GM12878 (cell line): Measurements from ENCODE around the gene MYO7B. TPM values are rescaled to one million over a fixed set of nuclear protein-coding genes. Genes with fewer than 3 reads are reported as not detected.

Experiments used
- ATAC-seq: fragments of 200-7000 bp; cut with Tn5 transposase; 3 replicates; pipeline ENCODE4 v1.9.1; 2020; ENCODE audit warnings: mild to moderate bottlenecking, moderate library complexity
- BruUV-seq: library from RNA; stranded (reverse); fragments of 400-500 nt; replicated peaks from 2 replicates; lab custom pipeline; 2021; lab: Mats Ljungman, UMichigan
- CTCF ChIA-PET: fragments of 300-600 bp; sonication (Branson Sonifier 250); formaldehyde crosslinking; extraction: SDS; loops from one replicate; lab custom pipeline; 2021; ENCODE audit warnings: inconsistent platforms; lab: Yijun Ruan, JAX
- POLR2A ChIA-PET: fragments of 350-600 bp; formaldehyde crosslinking; extraction: SDS; loops from one replicate; lab custom pipeline; 2021; ENCODE audit warnings: inconsistent platforms; lab: Charles Lee
- RAD21 ChIA-PET: fragments of 300-600 bp; sonication (Branson Sonifier 250); formaldehyde crosslinking; loops from one replicate; lab custom pipeline; 2023; ENCODE audit warnings: antibody characterized with exemption; ENCODE audit not compliant: unreplicated experiment; lab: Charles Lee
- SMC1A ChIA-PET: fragments of 300-600 bp; sonication (Branson Sonifier 250); formaldehyde crosslinking; loops from one replicate; lab custom pipeline; 2023; ENCODE audit not compliant: unreplicated experiment, uncharacterized antibody; lab: Charles Lee
- DNase-seq: peaks from one replicate; pipeline ENCODE4 v3.0.0-alpha.2; 2011; ENCODE audit warnings: low read depth, low spot score
- FAIRE-seq: peaks from 3 replicates; lab custom pipeline; 2011; peaks lifted over from hg19 to GRCh38; lab: Jason Lieb, UNC
- H2AFZ ChIP-seq: 2 replicates; pipeline ENCODE4 v1.6.0; 2011; ENCODE audit warnings: low read depth, low read length, control low read depth; ENCODE audit not compliant: control insufficient read depth
- H3K27ac ChIP-seq: 2 replicates; pipeline ENCODE4 v1.5.1; 2011; ENCODE audit warnings: control low read depth; ENCODE audit not compliant: control insufficient read depth, insufficient read depth
- H3K27me3 ChIP-seq, 2 experiments: replicated peaks in 1 of 2; 2 replicates each; pipeline versions ENCODE4 v1.6.0 to v1.6.1; 2011; ENCODE audit warnings: low read length in 1 of 2; ENCODE audit not compliant: control insufficient read depth in 2 of 2, insufficient read depth in 2 of 2
- H3K36me3 ChIP-seq, 2 experiments: 2 replicates each; pipeline ENCODE4 v1.5.1; 2011; ENCODE audit warnings: low read length in 1 of 2; ENCODE audit not compliant: control insufficient read depth in 2 of 2, insufficient read depth in 2 of 2
- H3K4me1 ChIP-seq: 2 replicates; pipeline ENCODE4 v1.6.1; 2011; ENCODE audit warnings: mild to moderate bottlenecking, low read length, moderate library complexity, mixed read lengths; ENCODE audit not compliant: control insufficient read depth, insufficient read depth
- H3K4me2 ChIP-seq: 2 replicates; pipeline ENCODE4 v1.6.0; 2011; ENCODE audit warnings: control low read depth; ENCODE audit not compliant: control insufficient read depth, insufficient read depth
- H3K4me3 ChIP-seq: fragments of 200-600 bp; sonication (generic); 2 replicates; pipeline ENCODE4 v1.5.1; 2016
- H3K79me2 ChIP-seq: 2 replicates; pipeline ENCODE4 v1.6.0; 2011; ENCODE audit warnings: low read length; ENCODE audit not compliant: control insufficient read depth, insufficient read depth
- H3K9ac ChIP-seq: 2 replicates; pipeline ENCODE4 v1.8.0; 2011; ENCODE audit warnings: low read length, control low read depth, mixed read lengths; ENCODE audit not compliant: control insufficient read depth, insufficient read depth
- H3K9me3 ChIP-seq: replicated peaks from 3 replicates; pipeline ENCODE4 v1.5.1; 2011; ENCODE audit warnings: mild to moderate bottlenecking, low read length; ENCODE audit not compliant: control insufficient read depth, insufficient read depth
- H4K20me1 ChIP-seq: 2 replicates; pipeline ENCODE4 v1.6.0; 2011; ENCODE audit not compliant: control insufficient read depth, insufficient read depth
- FOXK2 ChIP-seq: fragments of 450-650 bp; IDR thresholded peaks from 2 replicates; pipeline ENCODE4 v1.6.1; 2017; ENCODE audit warnings: mild to moderate bottlenecking, moderate library complexity
- MXI1 ChIP-seq: fragments of 150-350 bp; IDR thresholded peaks from 2 replicates; pipeline ENCODE4 v1.6.1; 2011; ENCODE audit warnings: low read depth, mild to moderate bottlenecking, inconsistent platforms, low read length, improper control_type of control experiment
- NFIC ChIP-seq: IDR thresholded peaks from 2 replicates; pipeline ENCODE4 v1.6.1; 2012; ENCODE audit warnings: low read depth, mild to moderate bottlenecking, inconsistent platforms, low read length, moderate library complexity
- NR2C1 ChIP-seq: fragments of 450-650 bp; IDR thresholded peaks from 2 replicates; pipeline ENCODE4 v1.6.1; 2017; ENCODE audit warnings: antibody characterized with exemption, mild to moderate bottlenecking, moderate library complexity
- PAX5 ChIP-seq: IDR thresholded peaks from 2 replicates; pipeline ENCODE4 v1.6.1; 2011; ENCODE audit warnings: low read depth, low read length, borderline replicate concordance
- RBBP5 ChIP-seq: fragments of 200-600 bp; sonication (generic); conservative IDR thresholded peaks from 2 replicates; pipeline ENCODE4 v1.6.1; 2016
- WGBS: methylation state at CpG from one replicate; pipeline ENCODE4 v1.1.6; 2016; ENCODE audit warnings: low lambda C conversion rate; ENCODE audit not compliant: insufficient replicate concordance, insufficient coverage; ENCODE audit errors: missing lambda C conversion rate; 5-methylcytosine and 5-hydroxymethylcytosine counted together
- in situ Hi-C: fragments of 300-500 bp; cut with MboI; formaldehyde crosslinking; loops from 9 replicates; pipeline ENCODE4 v1.14.3; 2018; ENCODE audit warnings: mixed read lengths
- intact Hi-C: fragments of 100-400 bp; cut with micrococcal nuclease; formaldehyde crosslinking; loops from one replicate; pipeline ENCODE4 v1.14.2; 2022; ENCODE audit not compliant: unreplicated experiment
- polyA plus RNA-seq, 11 experiments: library from polyadenylated mRNA; depleted of rRNA in 4 of 11; unstranded in 6 of 11; stranded (reverse) in 5 of 11; fragments of >200 nt; fragmentation: Nextera tagmentation in 4 of 11; fragmentation: Illumina TruSeq in 1 of 11; extraction: Ambion mirVana in 4 of 11; extraction: Trizol in 1 of 11; gene quantifications; 1 replicate in 1 of 11; 2 replicates in 10 of 11; pipeline versions ENCODE4 v1.2.1 to v1.2.3, GENCODE V29; 2011 to 2016; ENCODE audit warnings: inconsistent platforms in 2 of 11, missing spikeins in 2 of 11, low read depth in 1 of 11
- total RNA-seq, 4 experiments: library from RNA; depleted of rRNA in 3 of 4; stranded (reverse); fragments of >200 nt in 3 of 4; fragmentation: Illumina TruSeq in 1 of 4; extraction: Trizol in 1 of 4; gene quantifications; 2 replicates each; pipeline versions ENCODE4 v1.2.1 to v1.2.3, GENCODE V29; 2013 to 2021
- TF ChIP-seq, protein P1 (sequence below): fragments of 450-650 bp; IDR thresholded peaks from 2 replicates; pipeline ENCODE4 v1.6.1; 2017; ENCODE audit warnings: mild to moderate bottlenecking, moderate library complexity

The MYO7B gene
- total and polyA plus RNA-seq, 10 of the 15 experiments (the other 5 are each of a cell fraction or from before 2014, with no cell fraction given) = 0.08 to 4.8 (median 1.2) TPM

DNA sequence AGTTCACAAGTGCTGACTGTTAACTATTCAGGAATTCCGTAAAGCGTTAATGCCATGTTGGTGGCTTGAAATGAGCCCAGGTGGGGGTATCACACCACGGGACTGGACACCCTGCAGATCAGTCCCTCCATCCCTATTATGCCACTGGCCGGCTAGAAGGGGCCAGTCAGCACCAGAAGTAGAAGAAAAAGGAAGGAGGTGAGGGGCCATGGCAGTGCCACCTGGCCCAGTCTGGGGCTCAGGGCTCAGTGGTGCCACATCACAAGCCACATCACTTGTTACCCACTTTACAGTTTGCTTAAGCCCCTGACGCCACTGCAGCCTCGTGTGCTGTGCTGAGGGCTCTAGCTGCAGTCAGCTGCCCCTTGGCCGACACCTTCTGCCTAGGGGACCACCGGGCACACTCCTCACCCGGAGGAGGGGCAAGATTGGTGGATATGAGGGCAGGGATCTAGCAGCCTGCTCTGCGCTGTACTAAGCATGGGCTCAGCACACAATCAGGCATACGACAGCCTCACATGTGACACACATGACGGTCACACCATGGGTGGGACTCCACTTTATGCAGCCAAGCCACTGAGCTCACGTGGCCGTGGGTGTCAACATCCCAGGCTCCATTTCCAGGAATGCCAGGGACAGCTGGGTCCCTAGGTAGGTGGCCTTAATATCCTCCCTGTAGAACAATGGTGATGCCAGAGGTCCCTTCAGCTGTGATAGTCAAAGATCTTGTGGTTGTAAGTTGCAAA, 136.2 kb downstream of the MYO7B start:
- BruUV-seq = no TSS peak
- no peak for ATAC-seq
- SMC1A ChIA-PET = no interaction called here
- Histone ChIP-seq H3K9ac (no peak overlapping the region), H3K4me1 (no peaks in the 10 kb centered on the region), H3K36me3 (no peaks in the 10 kb centered on the region), H3K9me3 (no peaks in the 10 kb centered on the region), H3K79me2 (no peaks in the 10 kb centered on the region), H3K4me2 (no peak overlapping the region), H3K27ac (no peak overlapping the region), H4K20me1 (no peaks in the 10 kb centered on the region), H3K4me3 (no peak overlapping the region), H3K27me3 (peaks cover 6 to 15% of the 10 kb centered on the region in 2 experiments), H2AFZ (no peak overlapping the region)
- no peak for DNase-seq
- RAD21 ChIA-PET = interaction anchor here (0.7 kb wide), 1 partner anchor 41 kb away, joined by 3 read pairs; no protein-coding TSS in a partner anchor
- 38% methylated on average over 14 of the region's 14 CpGs for WGBS
- CTCF ChIA-PET = no interaction called here
- in situ Hi-C loops = no loop called here
- no peak for TF ChIP-seq NR2C1
- no peak for TF ChIP-seq MXI1
- TF ChIP-seq FOXK2 = no peak
- TF ChIP-seq, protein P1, sequence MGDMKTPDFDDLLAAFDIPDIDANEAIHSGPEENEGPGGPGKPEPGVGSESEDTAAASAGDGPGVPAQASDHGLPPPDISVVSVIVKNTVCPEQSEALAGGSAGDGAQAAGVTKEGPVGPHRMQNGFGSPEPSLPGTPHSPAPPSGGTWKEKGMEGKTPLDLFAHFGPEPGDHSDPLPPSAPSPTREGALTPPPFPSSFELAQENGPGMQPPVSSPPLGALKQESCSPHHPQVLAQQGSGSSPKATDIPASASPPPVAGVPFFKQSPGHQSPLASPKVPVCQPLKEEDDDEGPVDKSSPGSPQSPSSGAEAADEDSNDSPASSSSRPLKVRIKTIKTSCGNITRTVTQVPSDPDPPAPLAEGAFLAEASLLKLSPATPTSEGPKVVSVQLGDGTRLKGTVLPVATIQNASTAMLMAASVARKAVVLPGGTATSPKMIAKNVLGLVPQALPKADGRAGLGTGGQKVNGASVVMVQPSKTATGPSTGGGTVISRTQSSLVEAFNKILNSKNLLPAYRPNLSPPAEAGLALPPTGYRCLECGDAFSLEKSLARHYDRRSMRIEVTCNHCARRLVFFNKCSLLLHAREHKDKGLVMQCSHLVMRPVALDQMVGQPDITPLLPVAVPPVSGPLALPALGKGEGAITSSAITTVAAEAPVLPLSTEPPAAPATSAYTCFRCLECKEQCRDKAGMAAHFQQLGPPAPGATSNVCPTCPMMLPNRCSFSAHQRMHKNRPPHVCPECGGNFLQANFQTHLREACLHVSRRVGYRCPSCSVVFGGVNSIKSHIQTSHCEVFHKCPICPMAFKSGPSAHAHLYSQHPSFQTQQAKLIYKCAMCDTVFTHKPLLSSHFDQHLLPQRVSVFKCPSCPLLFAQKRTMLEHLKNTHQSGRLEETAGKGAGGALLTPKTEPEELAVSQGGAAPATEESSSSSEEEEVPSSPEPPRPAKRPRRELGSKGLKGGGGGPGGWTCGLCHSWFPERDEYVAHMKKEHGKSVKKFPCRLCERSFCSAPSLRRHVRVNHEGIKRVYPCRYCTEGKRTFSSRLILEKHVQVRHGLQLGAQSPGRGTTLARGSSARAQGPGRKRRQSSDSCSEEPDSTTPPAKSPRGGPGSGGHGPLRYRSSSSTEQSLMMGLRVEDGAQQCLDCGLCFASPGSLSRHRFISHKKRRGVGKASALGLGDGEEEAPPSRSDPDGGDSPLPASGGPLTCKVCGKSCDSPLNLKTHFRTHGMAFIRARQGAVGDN = no peak
- TF ChIP-seq RBBP5 = no peak
- no peak for TF ChIP-seq PAX5
- TF ChIP-seq NFIC = no peak
- POLR2A ChIA-PET = no interaction called here
- intact Hi-C loops = no loop called here
- FAIRE-seq = no peak
